Measurements from ENCODE around the gene PPP6R2. TPM values are rescaled to one million over a fixed set of nuclear protein-coding genes. Genes with fewer than 3 reads are reported as not detected.
"Not testable (repeated sequence)": the region's sequence is repeated elsewhere in the genome, so short reads cannot be mapped to it uniquely, and the experiment has no call there.

PPP6R2 gene
- total RNA-seq, 1 donor from 2014 or later: 87.9 TPM

DNA sequence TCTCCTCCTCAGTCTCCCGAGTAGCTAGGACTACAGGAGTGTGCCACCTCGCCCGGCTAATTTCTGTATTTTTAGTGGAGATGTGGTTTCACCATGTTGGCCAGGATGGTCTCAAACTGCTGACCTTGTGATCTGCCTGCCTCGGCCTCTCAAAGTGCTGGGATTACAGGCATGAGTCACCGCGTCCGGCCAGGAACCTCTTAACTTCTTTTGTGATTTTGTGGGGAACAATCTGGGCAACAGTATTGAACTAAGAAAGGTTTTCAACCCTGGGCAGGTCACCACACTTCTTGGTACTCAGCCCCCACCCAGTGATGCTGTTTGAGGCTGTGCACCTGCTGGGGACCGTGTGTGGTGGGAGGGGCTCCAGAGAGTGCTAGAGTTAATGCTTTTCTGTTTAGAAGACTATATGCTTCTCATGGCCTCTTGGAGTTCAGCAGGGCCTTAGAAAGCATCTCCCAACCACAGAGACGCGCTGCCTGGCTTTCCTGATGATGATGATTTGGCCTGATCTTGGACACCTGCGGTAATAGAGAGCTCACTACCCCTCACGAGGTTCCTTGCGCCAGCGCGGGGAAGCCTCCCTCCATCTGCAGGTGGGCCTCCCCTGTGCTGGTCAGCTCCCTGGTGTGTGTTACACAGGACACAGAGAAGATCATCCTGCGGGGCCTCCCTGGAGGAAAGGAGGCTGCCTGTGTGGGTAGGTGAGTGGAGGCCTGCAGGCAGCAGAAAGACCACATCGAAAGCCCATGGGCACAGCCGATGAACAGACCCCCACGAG lies 17.5 kb upstream of the PPP6R2 start:
- peak overlapping the region; percentile 70 for H3K27ac Mint-ChIP-seq
- peak overlapping the region; percentile 94 for H3K4me3 Mint-ChIP-seq (ENCODE audit: low read depth)
- no peak for DNase-seq (ENCODE audit: low spot score, unreplicated experiment)
- TF ChIP-seq, protein P1, sequence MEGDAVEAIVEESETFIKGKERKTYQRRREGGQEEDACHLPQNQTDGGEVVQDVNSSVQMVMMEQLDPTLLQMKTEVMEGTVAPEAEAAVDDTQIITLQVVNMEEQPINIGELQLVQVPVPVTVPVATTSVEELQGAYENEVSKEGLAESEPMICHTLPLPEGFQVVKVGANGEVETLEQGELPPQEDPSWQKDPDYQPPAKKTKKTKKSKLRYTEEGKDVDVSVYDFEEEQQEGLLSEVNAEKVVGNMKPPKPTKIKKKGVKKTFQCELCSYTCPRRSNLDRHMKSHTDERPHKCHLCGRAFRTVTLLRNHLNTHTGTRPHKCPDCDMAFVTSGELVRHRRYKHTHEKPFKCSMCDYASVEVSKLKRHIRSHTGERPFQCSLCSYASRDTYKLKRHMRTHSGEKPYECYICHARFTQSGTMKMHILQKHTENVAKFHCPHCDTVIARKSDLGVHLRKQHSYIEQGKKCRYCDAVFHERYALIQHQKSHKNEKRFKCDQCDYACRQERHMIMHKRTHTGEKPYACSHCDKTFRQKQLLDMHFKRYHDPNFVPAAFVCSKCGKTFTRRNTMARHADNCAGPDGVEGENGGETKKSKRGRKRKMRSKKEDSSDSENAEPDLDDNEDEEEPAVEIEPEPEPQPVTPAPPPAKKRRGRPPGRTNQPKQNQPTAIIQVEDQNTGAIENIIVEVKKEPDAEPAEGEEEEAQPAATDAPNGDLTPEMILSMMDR (IDR thresholded peaks at IDR 0.05; ENCODE audit: unreplicated experiment): no peak
- no peaks in the 10 kb centered on the region for H3K9me3 Mint-ChIP-seq (ENCODE audit: low read depth)
- peaks cover 7% of the 10 kb centered on the region for H3K4me1 Mint-ChIP-seq (ENCODE audit: low read depth)
- no peaks in the 10 kb centered on the region for H3K36me3 Mint-ChIP-seq (ENCODE audit: insufficient read depth)
- H3K27me3 Mint-ChIP-seq: no peaks in the 10 kb centered on the region

DNA sequence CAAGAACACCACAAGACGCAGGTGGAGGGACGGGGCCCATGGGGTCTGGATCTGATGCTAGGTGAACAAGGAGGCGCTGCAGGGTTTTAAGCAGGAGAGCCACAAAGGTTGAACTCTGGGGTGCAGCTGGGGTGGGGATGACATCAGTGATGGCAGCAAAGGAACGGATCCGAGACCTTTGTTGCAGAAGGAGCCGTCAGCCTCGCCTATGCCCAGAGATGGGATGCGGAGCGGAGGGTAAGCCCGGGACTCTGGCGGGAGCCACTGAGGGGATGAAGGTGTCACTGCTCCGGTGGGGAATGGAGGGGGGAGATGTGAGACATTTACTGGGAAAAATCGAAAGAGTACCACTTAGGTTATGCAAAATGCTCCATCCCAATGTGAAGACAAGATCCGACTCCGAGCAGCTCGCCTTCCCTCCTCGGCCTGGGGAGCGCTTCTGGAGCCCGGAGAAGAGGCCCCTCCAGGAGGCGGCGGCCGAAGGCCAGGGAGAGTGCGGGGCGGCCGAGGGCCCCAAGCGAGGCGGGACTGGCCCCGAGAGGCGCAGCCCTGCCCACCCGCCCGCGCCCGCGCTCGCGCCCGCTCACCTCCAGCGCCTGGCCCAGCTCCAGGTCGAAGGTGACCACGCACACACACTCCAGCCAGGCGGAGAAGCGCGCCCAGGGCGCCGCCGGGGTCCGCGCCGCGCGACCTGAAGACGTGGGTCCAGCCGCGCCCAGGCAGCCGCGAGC lies 16.7 kb upstream of the PPP6R2 start:
- H3K4me1 Mint-ChIP-seq (ENCODE audit: low read depth): peaks cover 7% of the 10 kb centered on the region
- H3K9me3 Mint-ChIP-seq (ENCODE audit: low read depth): no peaks in the 10 kb centered on the region
- no peaks in the 10 kb centered on the region for H3K27me3 Mint-ChIP-seq
- H3K4me3 Mint-ChIP-seq (ENCODE audit: low read depth): peak overlapping the region; percentile 94
- TF ChIP-seq, protein P1 (IDR thresholded peaks at IDR 0.05; ENCODE audit: unreplicated experiment): no peak
- DNase-seq (ENCODE audit: low spot score, unreplicated experiment): no peak
- no peaks in the 10 kb centered on the region for H3K36me3 Mint-ChIP-seq (ENCODE audit: insufficient read depth)
- no peak overlapping the region for H3K27ac Mint-ChIP-seq

DNA sequence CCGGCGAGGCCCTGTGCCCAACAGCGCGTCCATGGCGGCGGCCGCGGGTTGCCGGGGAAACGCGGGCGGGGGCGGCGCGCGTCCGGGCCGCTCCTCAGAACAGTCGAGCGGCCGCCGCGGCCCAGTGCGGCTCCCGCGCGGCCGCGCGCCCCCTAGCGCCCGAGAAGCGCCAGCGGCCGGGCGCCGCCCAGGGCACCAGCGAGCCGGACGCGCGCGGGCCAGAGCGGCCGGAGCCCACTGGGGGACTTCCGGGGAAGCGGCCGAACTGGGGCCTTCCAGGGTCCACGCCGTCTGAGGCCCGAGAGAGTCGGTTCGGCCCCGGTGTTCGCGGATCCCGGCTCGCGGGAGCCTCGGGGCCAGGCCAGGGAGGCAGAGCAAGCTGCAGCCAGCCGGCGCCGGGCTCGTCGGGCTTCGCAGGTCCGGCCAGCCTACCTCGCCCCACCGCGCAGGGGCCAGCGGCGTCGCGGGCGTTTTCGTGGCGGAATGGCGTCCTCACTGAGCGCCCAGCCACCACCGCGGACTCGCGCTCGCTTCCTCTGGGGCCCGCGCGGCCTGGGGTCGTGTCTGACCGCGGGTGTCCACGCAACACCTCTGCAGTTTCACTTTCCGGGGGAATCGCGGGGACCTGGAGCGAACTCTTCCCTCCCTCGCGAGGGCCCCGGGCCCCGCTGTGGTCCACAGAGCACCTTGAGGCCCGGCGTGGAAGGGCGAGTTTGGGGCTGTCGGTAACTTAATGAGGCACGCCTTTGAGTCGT lies 16.0 kb upstream of the PPP6R2 start, which contains the start of gene DENND6B:
Gene DENND6B, minus strand, starts transcription at position 57 of the 755 bp plus-strand sequence. Its CDS starts 24 bp downstream, at position 33.
- peak within 1 kb of the TSS; percentile 94 for H3K4me3 Mint-ChIP-seq (ENCODE audit: low read depth)
- H3K36me3 Mint-ChIP-seq (ENCODE audit: insufficient read depth): no peaks in the 10 kb centered on the region
- H3K9me3 Mint-ChIP-seq (ENCODE audit: low read depth): no peaks in the 10 kb centered on the region
- no peaks in the 10 kb centered on the region for H3K27me3 Mint-ChIP-seq
- peak; percentile 74 for DNase-seq (ENCODE audit: low spot score, unreplicated experiment)
- TF ChIP-seq, protein P1 (IDR thresholded peaks at IDR 0.05; ENCODE audit: unreplicated experiment): peak; percentile 56
- peak within 1 kb of the TSS; percentile 90 for H3K27ac Mint-ChIP-seq
- peaks cover 7% of the 10 kb centered on the region for H3K4me1 Mint-ChIP-seq (ENCODE audit: low read depth)

DNA sequence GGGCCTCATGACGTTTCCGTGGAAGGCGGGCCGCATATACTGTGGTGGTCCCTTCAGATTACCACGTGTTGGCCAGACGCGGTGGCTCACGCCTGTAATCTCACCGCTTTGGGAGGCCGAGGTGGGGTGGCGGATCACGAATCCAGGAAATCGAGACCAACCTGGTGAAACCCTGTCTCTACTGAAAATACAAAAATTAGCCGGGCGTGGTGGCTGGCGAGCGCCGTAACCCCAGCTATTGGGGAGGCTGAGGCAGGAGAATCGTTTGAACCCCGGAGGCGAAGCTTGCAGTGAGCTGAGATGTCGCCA lies 15.5 kb upstream of the PPP6R2 start:
- Mint-ChIP-seq H3K9me3 (ENCODE audit: low read depth) (no peaks in the 10 kb centered on the region), H3K27me3 (no peaks in the 10 kb centered on the region), H3K36me3 (ENCODE audit: insufficient read depth) (no peaks in the 10 kb centered on the region), H3K27ac (peak overlapping the region; percentile 90), H3K4me1 (ENCODE audit: low read depth) (peaks cover 7% of the 10 kb centered on the region), H3K4me3 (ENCODE audit: low read depth) (peak overlapping the region; percentile 73)
- TF ChIP-seq, protein P1 (IDR thresholded peaks at IDR 0.05; ENCODE audit: unreplicated experiment): no peak
- no peak for DNase-seq (ENCODE audit: low spot score, unreplicated experiment)

DNA sequence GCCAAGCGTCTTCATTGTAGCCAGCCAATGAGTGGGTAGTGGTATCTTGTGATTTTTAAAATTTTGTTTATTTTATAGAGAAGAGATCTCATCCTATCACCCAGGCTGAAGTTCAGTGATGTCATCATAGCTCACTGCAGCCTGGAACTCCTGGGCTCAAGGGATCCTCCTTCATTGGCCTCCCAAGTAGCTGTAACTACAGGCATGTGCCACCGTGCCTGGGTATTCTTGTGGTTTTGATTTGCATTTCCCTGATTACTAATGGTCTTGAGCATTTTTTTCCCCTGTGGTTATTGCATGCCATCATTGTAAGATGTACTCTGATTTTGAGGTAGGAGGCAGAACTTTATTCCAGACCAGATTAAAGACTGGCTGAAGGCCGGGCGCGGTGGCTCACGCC lies 13.9 kb upstream of the PPP6R2 start:
- Mint-ChIP-seq H3K4me3 (ENCODE audit: low read depth) (peak overlapping the region; percentile 50), H3K27ac (peak overlapping the region; percentile 62), H3K36me3 (ENCODE audit: insufficient read depth) (peaks cover 3% of the 10 kb centered on the region), H3K27me3 (no peaks in the 10 kb centered on the region), H3K9me3 (ENCODE audit: low read depth) (no peaks in the 10 kb centered on the region), H3K4me1 (ENCODE audit: low read depth) (peaks cover 7% of the 10 kb centered on the region)
- DNase-seq (ENCODE audit: low spot score, unreplicated experiment): no peak
- TF ChIP-seq, protein P1 (IDR thresholded peaks at IDR 0.05; ENCODE audit: unreplicated experiment): no peak

DNA sequence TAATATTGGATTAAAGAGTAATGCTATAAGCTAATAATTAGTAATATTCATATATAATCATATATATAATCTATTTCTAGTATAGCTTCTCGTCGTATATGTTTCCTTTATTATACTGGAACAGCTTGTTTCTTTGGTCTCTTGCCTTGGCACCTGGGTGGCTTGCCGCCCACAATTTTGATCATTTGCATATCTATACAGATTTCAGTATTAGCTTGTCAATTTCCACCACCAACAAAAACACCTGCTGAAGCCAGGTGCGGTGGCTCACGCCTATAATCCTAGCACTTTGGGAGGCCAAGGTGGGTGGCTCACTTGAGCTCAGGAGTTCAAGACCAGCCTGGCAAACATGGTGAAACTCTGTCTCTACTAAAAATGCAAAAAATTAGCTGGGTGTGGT lies 8.7 kb upstream of the PPP6R2 start:
- H3K36me3 Mint-ChIP-seq (ENCODE audit: insufficient read depth); H3K9me3 Mint-ChIP-seq (ENCODE audit: low read depth); H3K27me3 Mint-ChIP-seq; H3K4me3 Mint-ChIP-seq (ENCODE audit: low read depth); H3K4me1 Mint-ChIP-seq (ENCODE audit: low read depth); DNase-seq (ENCODE audit: low spot score, unreplicated experiment); H3K27ac Mint-ChIP-seq: not testable (repeated sequence)
